Tibial artery (tissue), 4 donors: ENCODE measurements around the gene MYL3.

Source experiments
- DNase-seq, 2 donors: peaks; one replicate each; pipeline ENCODE4 v3.0.0-alpha.2; 2019
- H3K27ac ChIP-seq, 2 donors: fragments of 200-600 bp; sonication (generic) in 1 of 2; 1 replicate in 1 of 2; 2 replicates in 1 of 2; pipeline ENCODE4 v1.5.1; 2018 to 2019; ENCODE audit warnings: mild to moderate bottlenecking in 1 of 2
- H3K27me3 ChIP-seq, 2 donors: fragments of 200-600 bp; sonication (generic) in 1 of 2; one replicate each; pipeline versions ENCODE4 v1.5.1 to v1.6.0; 2016 to 2019
- H3K36me3 ChIP-seq, 3 donors: fragments of 200-600 bp; sonication (generic) in 2 of 3; one replicate each; pipeline ENCODE4 v1.5.1; 2016 to 2019; ENCODE audit warnings: mild to moderate bottlenecking in 2 of 3
- H3K4me1 ChIP-seq, 4 donors: fragments of 200-600 bp; sonication (generic) in 2 of 4; 1 replicate in 3 of 4; 2 replicates in 1 of 4; pipeline ENCODE4 v1.5.1; 2016 to 2019
- H3K4me3 ChIP-seq, 2 donors: fragments of 200-600 bp; sonication (generic) in 1 of 2; 1 replicate in 1 of 2; 2 replicates in 1 of 2; pipeline ENCODE4 v1.5.1; 2018 to 2019; ENCODE audit warnings: mild to moderate bottlenecking in 2 of 2
- H3K9me3 ChIP-seq, 3 donors: fragments of 200-600 bp; sonication (generic) in 1 of 3; one replicate each; pipeline ENCODE4 v1.5.1; 2016 to 2019
- CTCF ChIP-seq, 2 experiments: fragments of 200-600 bp in 1 of 2; fragments of 450-650 bp in 1 of 2; IDR thresholded peaks; one replicate each; pipeline ENCODE4 v1.5.1; 2017 to 2019; ENCODE audit warnings: antibody characterized with exemption in 2 of 2, mild to moderate bottlenecking in 1 of 2, moderate library complexity in 1 of 2
- intact Hi-C: fragments of 100-400 bp; cut with DNase I; formaldehyde crosslinking; loops from one replicate; pipeline ENCODE4 v1.15.0; 2023; ENCODE audit warnings: low total_unique reads

Gene MYL3

DNA sequence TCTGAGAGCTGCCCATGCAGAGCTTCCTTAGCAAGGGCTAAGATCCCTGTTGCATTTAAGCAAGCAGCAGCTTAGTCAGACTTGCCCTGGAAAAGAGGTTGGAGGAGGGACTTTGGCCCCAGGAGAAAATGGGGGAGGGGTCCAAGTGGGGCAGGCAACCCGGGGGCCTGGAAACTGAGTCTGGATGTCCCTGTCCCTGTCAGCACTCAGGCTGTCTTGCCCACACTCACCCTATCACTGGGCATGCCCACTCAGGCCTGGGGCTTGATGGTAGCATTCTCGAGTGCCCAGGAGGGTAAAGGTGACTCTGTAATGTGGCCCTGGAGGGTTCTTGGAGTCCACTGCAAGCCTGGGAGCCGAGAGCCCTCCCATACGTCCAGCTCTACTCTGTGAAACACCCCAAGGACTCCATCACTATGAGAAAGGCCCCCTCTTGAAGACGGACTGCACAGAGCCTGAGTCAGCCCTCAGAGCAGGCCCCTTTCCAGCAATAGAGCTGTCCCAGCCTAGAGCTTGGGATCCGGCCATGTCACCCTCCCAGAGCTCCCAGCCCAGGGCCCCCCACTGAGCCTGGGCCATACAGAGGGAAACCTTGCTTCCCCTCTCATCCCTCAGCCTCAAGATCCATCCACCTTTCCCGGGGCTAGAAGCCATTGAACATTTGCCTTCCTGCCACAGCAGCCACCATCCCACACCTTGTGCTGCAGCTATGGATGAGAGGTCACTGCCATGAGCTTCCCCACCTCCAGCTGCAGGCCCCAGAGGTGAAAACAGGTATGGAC lies 13.4 kb downstream of the MYL3 start:
- no peaks in the 10 kb centered on the region for H3K36me3 ChIP-seq
- H3K9me3 ChIP-seq = no peaks in the 10 kb centered on the region
- no peak overlapping the region for H3K4me3 ChIP-seq
- intact Hi-C loops = loop anchor here (10.0 kb wide), 1 partner anchor 145 kb away; the partner anchor contains the start of gene TMIE
- no peak for TF ChIP-seq CTCF (IDR thresholded peaks at IDR 0.05)
- no peaks in the 10 kb centered on the region for H3K27me3 ChIP-seq
- H3K4me1 ChIP-seq = peaks cover 6 to 32% (median 15%) of the 10 kb centered on the region in 4 donors
- no peak overlapping the region for H3K27ac ChIP-seq
- DNase-seq = peak in 1 of 2 donors; percentile 9

- Histone ChIP-seq H3K4me1 (peaks cover 6 to 34% (median 18%) of the 10 kb centered on the region in 4 donors), H3K36me3 (no peaks in the 10 kb centered on the region), H3K4me3 (no peak overlapping the region), H3K27ac (no peak overlapping the region), H3K27me3 (no peaks in the 10 kb centered on the region), H3K9me3 (no peaks in the 10 kb centered on the region)
- DNase-seq = peak in 1 of 2 donors; percentile 16
- TF ChIP-seq CTCF (IDR thresholded peaks at IDR 0.05) = no peak
- intact Hi-C loops = no loop called here
Observed at GRCh38 chr3:46849045-46849631, 14.1 kb downstream of the MYL3 start.

- H3K27me3 ChIP-seq = no peaks in the 10 kb centered on the region
- intact Hi-C loops = no loop called here
- H3K36me3 ChIP-seq = no peaks in the 10 kb centered on the region
- H3K4me1 ChIP-seq = peaks cover 6 to 34% (median 18%) of the 10 kb centered on the region in 4 donors
- DNase-seq = peak in 1 of 2 donors; percentile 25
- H3K9me3 ChIP-seq = no peaks in the 10 kb centered on the region
- H3K4me3 ChIP-seq = no peak overlapping the region
- peak in 1 of 2 experiments; percentile 17 for TF ChIP-seq CTCF (IDR thresholded peaks at IDR 0.05)
- no peak overlapping the region for H3K27ac ChIP-seq
Observed at GRCh38 chr3:46848271-46849044, 14.8 kb downstream of the MYL3 start.

- no peak for TF ChIP-seq CTCF (IDR thresholded peaks at IDR 0.05)
Observed at GRCh38 chr3:46847744-46848143, 15.5 kb downstream of the MYL3 start.

GRCh38 chr3:46846624-46847542 lies 16.4 kb downstream of the MYL3 start:
- peak overlapping the region; percentile 57 to 73 for H3K4me3 ChIP-seq
- peaks cover 0 to 2% (median 0%) of the 10 kb centered on the region in 3 donors for H3K9me3 ChIP-seq
- DNase-seq = peak in 1 of 2 donors; percentile 64
- TF ChIP-seq CTCF (IDR thresholded peaks at IDR 0.05) = no peak
- intact Hi-C loops = no loop called here
- H3K4me1 ChIP-seq = peaks cover 6 to 34% (median 18%) of the 10 kb centered on the region in 4 donors
- no peaks in the 10 kb centered on the region for H3K27me3 ChIP-seq
- no peaks in the 10 kb centered on the region for H3K36me3 ChIP-seq
- peak overlapping the region; percentile 73 to 79 for H3K27ac ChIP-seq

More at GRCh38 chr3:46847744-46848143, 15.5 kb downstream of the MYL3 start:
- Histone ChIP-seq H3K27ac (no peak overlapping the region), H3K36me3 (no peaks in the 10 kb centered on the region), H3K4me1 (peaks cover 6 to 34% (median 18%) of the 10 kb centered on the region in 4 donors), H3K9me3 (no peaks in the 10 kb centered on the region), H3K27me3 (no peaks in the 10 kb centered on the region), H3K4me3 (no peak overlapping the region)
- intact Hi-C loops = no loop called here
- no peak for DNase-seq
